ENCODE measurements around the gene GRID2.

- TF ChIP-seq SP1 (IDR thresholded peaks at IDR 0.05): no peak
- TF ChIP-seq CTCF (IDR thresholded peaks at IDR 0.05; ENCODE audit: low read depth, low read length, missing input control): no peak
Measured at GRCh38 chr4:92317047-92317446, 13.3 kb downstream of the GRID2 start.

All from liver (tissue), 3 donors.